ACC112 (cell line): ENCODE results near the gene NFKBIB.
A peak's percentile ranks its signal among the peaks of the same experiment; 100 is the strongest.

Experiments used
- H2AFZ ChIP-seq: fragments of 200-600 bp; sonication (generic); one replicate; pipeline ENCODE4 v1.6.0; 2017; ENCODE audit warnings: antibody characterized with exemption, low read length; ENCODE audit not compliant: unreplicated experiment
- H3K27ac ChIP-seq: fragments of 200-600 bp; sonication (generic); 2 replicates; pipeline ENCODE4 v1.5.1; 2014; ENCODE audit warnings: low read depth, mild to moderate bottlenecking, antibody characterized with exemption, low read length, moderate library complexity
- H3K27me3 ChIP-seq: fragments of 200-600 bp; sonication (generic); 2 replicates; pipeline ENCODE4 v1.6.1; 2014; ENCODE audit warnings: mild to moderate bottlenecking, antibody characterized with exemption, low read length, moderate library complexity, mixed read lengths; ENCODE audit not compliant: insufficient read depth
- H3K36me3 ChIP-seq: fragments of 200-600 bp; sonication (generic); 2 replicates; pipeline ENCODE4 v1.6.1; 2016; ENCODE audit warnings: mild to moderate bottlenecking, antibody characterized with exemption, low read length, moderate library complexity, mixed read lengths; ENCODE audit not compliant: insufficient read depth
- H3K4me1 ChIP-seq: fragments of 200-600 bp; sonication (generic); one replicate; pipeline ENCODE4 v1.6.1; 2016; ENCODE audit warnings: low read length, mixed read lengths; ENCODE audit not compliant: insufficient read depth, unreplicated experiment, control insufficient read depth
- H3K4me3 ChIP-seq: fragments of 200-600 bp; sonication (generic); 2 replicates; pipeline ENCODE4 v1.5.1; 2014; ENCODE audit warnings: mild to moderate bottlenecking, low read depth, low read length
- H3K79me2 ChIP-seq: fragments of 200-600 bp; sonication (generic); one replicate; pipeline ENCODE4 v1.6.0; 2016; ENCODE audit warnings: low read length; ENCODE audit not compliant: control insufficient read depth, unreplicated experiment, insufficient read depth

The NFKBIB gene

DNA sequence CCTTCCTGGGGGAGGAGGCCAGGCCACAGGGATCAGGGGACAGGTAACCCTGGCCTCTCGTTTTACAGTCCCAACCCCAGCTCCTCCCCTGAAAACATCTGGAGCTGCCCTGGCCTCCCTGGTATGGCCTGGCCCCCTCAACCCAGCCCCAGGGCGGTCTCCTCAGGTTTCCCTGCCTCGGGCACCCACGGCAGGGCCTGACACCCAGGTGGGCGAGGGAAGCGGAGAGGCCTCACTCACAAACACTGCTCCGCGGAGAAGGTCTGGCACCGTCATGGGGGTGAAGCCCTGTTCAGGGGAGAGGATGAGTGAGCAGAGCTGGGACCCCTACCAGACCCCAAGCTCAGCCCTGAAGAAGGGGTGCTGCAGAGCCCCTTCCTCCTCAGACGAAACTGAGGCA is 18.8 kb downstream of the NFKBIB start:
- Histone ChIP-seq H3K79me2 (no peaks in the 10 kb centered on the region), H2AFZ (no peak overlapping the region), H3K27ac (no peak overlapping the region), H3K4me3 (no peak overlapping the region), H3K36me3 (no peaks in the 10 kb centered on the region), H3K27me3 (no peaks in the 10 kb centered on the region), H3K4me1 (no peaks in the 10 kb centered on the region)

DNA sequence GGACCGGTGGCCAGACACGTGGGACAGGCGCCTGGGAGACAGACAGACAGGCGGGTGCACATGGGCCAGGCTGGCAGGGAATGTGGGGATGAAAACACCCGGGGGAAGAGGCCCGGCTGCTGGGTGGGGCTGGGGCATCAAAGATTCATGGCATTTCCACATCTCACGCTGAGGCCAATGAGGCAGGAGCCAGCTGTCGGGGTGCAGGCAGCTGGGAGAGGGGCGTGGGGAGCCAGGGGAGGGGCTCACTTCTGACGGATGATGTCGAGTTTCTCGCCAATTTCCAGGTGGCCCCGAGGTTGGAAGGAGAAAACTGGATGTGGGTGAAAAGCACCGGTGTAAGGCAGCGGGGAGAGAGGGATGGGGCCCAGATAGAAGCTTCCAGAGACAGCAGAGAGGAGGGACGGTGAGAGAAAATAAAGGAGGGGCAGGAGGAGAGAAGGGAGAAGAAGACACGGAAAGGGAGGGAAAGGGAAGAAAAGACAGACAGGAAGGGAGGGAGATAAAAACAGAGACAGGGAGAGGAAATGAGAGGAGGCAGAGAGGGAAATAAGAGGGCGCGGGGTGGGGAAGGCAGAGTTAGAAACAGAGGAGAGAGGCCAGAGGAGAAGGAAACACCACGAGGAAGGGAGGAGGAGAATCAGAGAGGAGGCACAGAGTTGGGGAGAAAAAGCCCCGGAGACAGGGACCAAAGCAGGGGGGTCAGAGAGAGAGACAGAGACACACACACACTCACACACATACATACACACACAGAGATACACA is 20.2 kb downstream of the NFKBIB start:
- H3K36me3 ChIP-seq: 0 out of 2 replicates have a peak, but pooled peaks cover 3% of the 10 kb centered on the region
- no peaks in the 10 kb centered on the region for H3K4me1 ChIP-seq
- H3K27ac ChIP-seq: no peak overlapping the region
- H3K79me2 ChIP-seq: no peaks in the 10 kb centered on the region
- no peak overlapping the region for H2AFZ ChIP-seq
- H3K4me3 ChIP-seq: no peak overlapping the region
- H3K27me3 ChIP-seq: no peaks in the 10 kb centered on the region

DNA sequence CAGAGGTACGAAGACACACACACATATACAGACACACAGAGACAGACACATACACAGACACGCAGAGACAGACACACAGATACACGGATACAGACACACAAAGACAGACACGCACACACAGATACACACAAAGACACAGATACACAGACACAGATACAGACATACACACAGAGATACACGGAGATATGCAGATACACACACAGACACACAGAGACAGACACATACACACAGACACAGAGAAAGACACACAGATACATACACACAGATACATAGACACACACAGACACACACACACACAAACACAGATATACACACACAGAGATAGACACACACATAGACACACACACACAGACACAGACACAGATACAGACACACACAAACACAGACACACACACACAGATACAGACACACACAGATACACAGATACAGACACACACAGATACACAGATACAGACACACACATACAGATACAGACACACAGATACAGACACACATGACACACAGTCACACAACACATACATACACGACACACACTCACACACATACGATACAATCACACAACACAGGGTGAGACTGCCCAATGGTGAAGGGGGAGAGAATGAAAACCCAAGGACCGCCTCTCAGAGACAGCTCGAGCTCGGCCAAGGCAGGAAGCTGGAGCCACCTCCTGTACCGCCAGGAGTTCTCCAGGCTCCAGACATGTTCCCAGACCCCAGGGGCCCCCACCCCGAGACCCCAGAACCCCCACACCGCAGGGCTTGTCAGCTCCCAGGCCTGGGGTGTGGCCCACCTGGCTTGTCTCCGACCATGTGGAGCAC is 21.0 kb downstream of the NFKBIB start:
- no peaks in the 10 kb centered on the region for H3K4me1 ChIP-seq
- H3K79me2 ChIP-seq: no peaks in the 10 kb centered on the region
- H3K4me3 ChIP-seq: no peak overlapping the region
- H2AFZ ChIP-seq: no peak overlapping the region
- no peaks in the 10 kb centered on the region for H3K27me3 ChIP-seq
- 0 out of 2 replicates have a peak, but pooled peaks cover 3% of the 10 kb centered on the region for H3K36me3 ChIP-seq
- no peak overlapping the region for H3K27ac ChIP-seq

DNA sequence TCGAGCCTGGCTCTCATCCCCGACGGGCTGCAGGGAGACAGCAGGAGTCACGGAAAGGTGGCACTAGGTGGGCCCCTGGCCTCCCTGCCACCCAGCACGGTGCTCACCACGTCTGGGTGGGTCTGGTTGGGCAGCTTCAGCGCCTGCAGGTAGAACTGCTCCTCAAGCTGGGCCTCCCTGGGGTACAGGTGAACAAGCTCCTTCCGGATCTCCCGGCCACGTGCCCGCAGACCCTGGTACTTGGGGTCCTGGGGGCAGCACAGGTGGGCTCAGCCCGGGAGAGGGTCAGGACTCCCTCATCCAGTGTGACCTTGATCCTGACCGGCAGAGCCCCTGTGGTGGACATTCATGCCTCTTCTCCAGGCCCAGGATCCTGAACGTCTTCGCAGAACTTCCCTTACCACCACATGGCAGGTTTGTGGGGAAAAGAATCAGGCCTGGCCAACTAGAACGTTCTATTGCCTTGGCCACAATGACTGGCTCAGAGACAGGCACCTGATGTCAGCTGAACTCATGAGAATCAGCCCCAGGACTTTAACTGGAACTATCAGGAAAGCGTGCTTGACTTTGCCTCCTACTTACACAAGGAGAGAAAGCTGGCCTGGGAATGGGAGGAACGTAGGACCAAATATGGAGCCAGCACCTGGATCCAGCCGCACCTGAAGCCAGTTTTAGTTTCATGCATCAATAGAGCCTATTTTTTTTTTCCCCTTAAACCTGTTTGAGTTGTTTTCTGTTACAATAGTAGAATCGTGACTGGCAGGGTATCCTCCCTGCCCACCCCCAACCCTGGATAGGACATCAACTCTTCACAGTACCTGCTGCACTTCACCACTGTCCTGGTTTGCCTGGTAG is 21.9 kb downstream of the NFKBIB start:
- Histone ChIP-seq H2AFZ (no peak overlapping the region), H3K36me3 (0 out of 2 replicates have a peak, but pooled peaks cover 3% of the 10 kb centered on the region), H3K27ac (no peak overlapping the region), H3K27me3 (no peaks in the 10 kb centered on the region), H3K4me1 (no peaks in the 10 kb centered on the region), H3K4me3 (no peak overlapping the region), H3K79me2 (no peaks in the 10 kb centered on the region)

DNA sequence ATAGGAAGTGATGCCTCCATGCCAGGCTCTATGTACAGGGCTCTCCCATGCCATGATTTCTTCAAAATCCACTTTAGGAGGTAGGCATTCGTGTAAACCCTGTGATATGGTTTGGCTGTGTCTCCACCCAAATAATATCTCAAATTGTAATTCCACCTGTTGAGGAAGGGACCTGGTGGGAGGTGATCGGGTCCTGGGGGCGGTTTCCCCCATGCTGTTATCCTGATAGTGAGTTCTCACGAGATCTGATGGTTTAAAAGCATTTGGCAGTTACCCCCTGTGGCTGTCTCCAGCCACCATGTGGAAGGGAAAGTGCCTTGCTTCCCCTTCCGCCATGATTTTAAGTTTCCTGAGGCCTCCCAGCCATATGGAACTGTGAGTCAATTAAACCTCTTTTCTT is 22.7 kb downstream of the NFKBIB start:
- no peaks in the 10 kb centered on the region for H3K79me2 ChIP-seq
- no peak overlapping the region for H2AFZ ChIP-seq
- H3K4me3 ChIP-seq: no peak overlapping the region
- H3K27me3 ChIP-seq: no peaks in the 10 kb centered on the region
- no peaks in the 10 kb centered on the region for H3K4me1 ChIP-seq
- no peak overlapping the region for H3K27ac ChIP-seq
- 0 out of 2 replicates have a peak, but pooled peaks cover 3% of the 10 kb centered on the region for H3K36me3 ChIP-seq

DNA sequence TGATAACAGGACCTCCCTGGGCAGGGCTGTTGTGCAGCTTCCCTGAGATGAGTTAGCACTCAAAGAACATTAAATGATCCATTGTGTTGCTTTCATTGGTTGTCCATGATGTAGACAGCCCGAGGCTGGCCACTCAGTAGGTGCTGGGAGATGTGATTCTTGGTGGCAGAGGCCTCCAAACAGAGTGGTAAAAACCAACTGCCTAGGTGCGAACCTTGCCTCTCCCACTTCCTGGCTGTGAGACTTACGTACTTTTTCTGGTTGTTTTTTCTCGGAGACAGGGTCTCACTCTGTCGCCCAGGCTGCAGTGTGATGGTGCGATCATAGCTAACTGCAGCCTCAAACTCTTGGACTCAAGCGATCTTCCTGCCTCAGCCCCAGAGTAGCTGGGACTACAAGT is 24.6 kb downstream of the NFKBIB start:
- no peak overlapping the region for H2AFZ ChIP-seq
- no peaks in the 10 kb centered on the region for H3K27me3 ChIP-seq
- no peak overlapping the region for H3K4me3 ChIP-seq
- peaks cover under 1% of the 10 kb centered on the region for H3K4me1 ChIP-seq
- no peak overlapping the region for H3K27ac ChIP-seq
- peaks cover 2% of the 10 kb centered on the region for H3K79me2 ChIP-seq
- 0 out of 2 replicates have a peak, but pooled peaks cover 3% of the 10 kb centered on the region for H3K36me3 ChIP-seq

DNA sequence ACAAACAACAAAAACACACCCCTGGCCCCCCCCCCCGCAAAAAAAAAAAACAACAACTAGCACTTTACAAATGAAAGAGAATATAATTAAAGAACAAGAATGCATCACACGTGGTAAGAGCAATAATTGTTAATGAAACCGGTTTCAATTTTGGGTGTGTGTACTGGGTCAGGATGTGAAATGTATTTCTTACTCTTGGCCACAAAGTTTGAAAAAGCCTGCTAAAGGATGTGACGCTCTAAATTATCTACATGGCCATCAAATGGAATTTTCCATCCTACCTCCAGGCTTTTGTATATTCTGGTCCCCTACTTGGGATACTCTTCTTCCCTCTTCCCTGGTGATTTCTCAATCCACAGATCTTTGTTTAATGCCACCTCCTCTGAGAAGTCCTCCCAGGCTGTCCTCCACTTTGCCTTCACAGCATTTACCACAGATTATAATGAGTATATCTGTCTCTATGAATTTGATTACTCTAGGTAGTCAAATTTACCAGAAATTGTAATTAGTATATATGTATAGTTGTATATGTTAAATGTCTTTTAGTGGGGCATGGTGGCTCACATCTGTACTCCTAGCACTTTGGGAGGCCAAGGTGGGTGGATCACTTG is 28.7 kb downstream of the NFKBIB start:
- H3K36me3 ChIP-seq: 0 out of 2 replicates have a peak, but pooled peaks cover 3% of the 10 kb centered on the region
- H3K27ac ChIP-seq: no peak overlapping the region
- no peaks in the 10 kb centered on the region for H3K27me3 ChIP-seq
- no peak overlapping the region for H3K4me3 ChIP-seq
- peaks cover 7% of the 10 kb centered on the region for H3K4me1 ChIP-seq
- no peak overlapping the region for H2AFZ ChIP-seq
- peaks cover 17% of the 10 kb centered on the region for H3K79me2 ChIP-seq

DNA sequence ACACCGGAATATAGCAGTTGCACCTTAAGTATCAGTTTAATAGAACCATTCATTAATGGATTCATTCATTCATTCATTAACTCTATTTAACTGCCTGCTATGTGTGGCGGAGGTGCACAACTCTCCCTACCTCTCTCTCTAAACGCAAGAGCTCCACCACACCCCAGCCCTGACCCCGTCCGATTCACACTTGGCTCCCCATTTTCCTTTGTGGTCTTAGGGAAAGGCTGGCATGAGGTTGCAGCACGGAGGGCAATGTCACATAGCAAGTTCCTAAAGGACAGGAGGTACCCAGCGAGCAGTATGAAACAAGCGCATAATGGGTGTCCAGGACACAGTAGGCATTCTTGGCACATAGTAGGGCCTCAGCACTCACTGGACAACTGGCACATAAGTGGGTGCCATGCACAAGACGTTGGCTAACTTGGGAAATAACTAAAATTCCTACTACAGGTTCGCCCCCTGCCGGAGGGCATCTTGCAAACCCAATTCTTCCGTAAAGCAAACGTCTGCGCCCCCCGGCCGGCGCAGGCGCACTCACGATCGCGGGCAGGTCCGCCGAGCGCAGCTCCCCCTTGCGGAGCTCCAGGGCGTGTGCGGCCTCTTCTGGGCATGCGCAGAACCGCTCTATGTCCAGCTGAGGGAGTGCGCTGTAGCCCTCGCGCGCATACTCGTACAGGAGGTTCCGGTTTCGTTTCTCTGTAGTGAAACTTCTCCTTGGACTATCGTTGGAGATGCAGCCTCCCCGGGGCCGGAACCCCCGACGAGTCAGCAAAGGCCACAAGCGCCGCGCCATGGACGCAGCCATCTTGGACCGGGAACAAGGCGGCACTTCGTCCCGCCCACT is 30.4 kb downstream of the NFKBIB start, which contains the start of gene SARS2:
SARS2 (minus strand) TSS at position 835 of the 847 bp plus-strand sequence; CDS start at position 808, 27 bp downstream.
- H2AFZ ChIP-seq: peak within 1 kb of the TSS; percentile 39
- no peaks in the 10 kb centered on the region for H3K36me3 ChIP-seq
- peak within 1 kb of the TSS; percentile 94 for H3K4me3 ChIP-seq
- H3K79me2 ChIP-seq: peaks cover 17% of the 10 kb centered on the region
- H3K27me3 ChIP-seq: no peaks in the 10 kb centered on the region
- H3K4me1 ChIP-seq: peaks cover 7% of the 10 kb centered on the region
- H3K27ac ChIP-seq: peak within 1 kb of the TSS; percentile 75

DNA sequence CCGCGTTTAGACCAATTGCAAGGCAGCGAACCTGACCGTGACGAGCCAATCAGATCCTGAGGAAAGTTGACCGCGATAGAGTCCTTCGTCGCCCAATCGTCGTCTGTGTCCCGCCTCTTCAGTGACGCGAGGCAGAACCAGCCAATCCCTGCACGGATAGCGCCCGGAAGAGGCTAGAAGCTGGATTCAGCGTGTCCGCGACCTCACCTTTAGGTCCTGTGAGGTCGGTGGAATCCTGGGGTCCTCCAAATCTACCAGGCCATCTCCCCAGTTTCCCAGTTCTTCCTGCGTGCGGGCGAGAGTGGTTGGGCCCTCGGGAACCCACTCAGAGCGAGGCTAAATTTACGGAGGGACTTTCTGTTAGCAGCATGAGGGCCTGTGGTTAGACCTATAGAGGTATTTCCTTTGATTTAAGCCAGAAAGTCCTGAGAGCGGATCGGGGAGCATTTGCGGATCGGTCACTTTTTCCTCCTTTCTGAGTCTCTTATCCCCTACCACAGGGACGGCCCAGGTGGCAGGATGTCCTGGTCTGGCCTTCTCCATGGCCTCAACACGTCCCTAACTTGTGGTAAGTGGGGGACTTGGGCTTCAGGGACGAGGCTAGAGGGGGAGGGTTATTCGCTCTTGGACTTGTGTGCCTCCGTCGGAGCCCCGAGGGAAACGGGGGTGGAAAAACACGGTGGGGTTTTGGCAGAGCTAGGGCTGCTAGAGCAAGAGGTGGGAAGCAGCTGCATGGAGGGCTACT is 31.2 kb downstream of the NFKBIB start, which contains the start of gene MRPS12:
MRPS12 (plus strand) TSS at position 169 of the 745 bp plus-strand sequence; CDS start at position 520, 351 bp downstream.
- Histone ChIP-seq H3K27ac (peak within 1 kb of the TSS; percentile 75), H3K27me3 (no peaks in the 10 kb centered on the region), H3K36me3 (no peaks in the 10 kb centered on the region), H3K4me3 (peak within 1 kb of the TSS; percentile 94), H2AFZ (peak within 1 kb of the TSS; percentile 39), H3K79me2 (peaks cover 17% of the 10 kb centered on the region), H3K4me1 (peaks cover 7% of the 10 kb centered on the region)
